Endometrial microvascular endothelial cells (primary cell): ENCODE results near the gene VWCE. TPM values are rescaled to one million over a fixed set of nuclear protein-coding genes. Genes with fewer than 3 reads are reported as not detected.

Experiments used
- in situ Hi-C: cut with HindIII; loops from 2 replicates; pipeline ENCODE4 v1.10.0; 2017; ENCODE audit warnings: low sequenced_read_pairs, low pct_unique_long_range_greater_than_20kb; ENCODE audit errors: inconsistent ontology term
- total RNA-seq: library from RNA; depleted of rRNA; stranded (reverse); fragments of >200 nt; gene quantifications from one replicate; pipeline ENCODE4 v1.2.3, GENCODE V29; 2015; ENCODE audit errors: inconsistent ontology term

Gene VWCE
- total RNA-seq, 1 donor from 2014 or later: 6.6 TPM

GRCh38 chr11:61331651-61332050 is 36.5 kb upstream of the VWCE start:
- in situ Hi-C loops: no loop called here

GRCh38 chr11:61329871-61330270 is 34.8 kb upstream of the VWCE start:
- in situ Hi-C loops: no loop called here

GRCh38 chr11:61328351-61328750 is 33.2 kb upstream of the VWCE start:
- in situ Hi-C loops: no loop called here

- in situ Hi-C loops: no loop called here
Measured at GRCh38 chr11:61327669-61328071, 32.6 kb upstream of the VWCE start.

- in situ Hi-C loops: no loop called here
Measured at GRCh38 chr11:61325649-61326414, 30.7 kb upstream of the VWCE start.

GRCh38 chr11:61315260-61315659 is 20.1 kb upstream of the VWCE start:
- in situ Hi-C loops: no loop called here

GRCh38 chr11:61310749-61311148 is 15.6 kb upstream of the VWCE start:
- in situ Hi-C loops: no loop called here

- in situ Hi-C loops: no loop called here
Measured at GRCh38 chr11:61309739-61310138, 14.6 kb upstream of the VWCE start.

- in situ Hi-C loops: no loop called here
Measured at GRCh38 chr11:61309141-61309540, 14.0 kb upstream of the VWCE start.

- in situ Hi-C loops: no loop called here
Measured at GRCh38 chr11:61307354-61307753, 12.2 kb upstream of the VWCE start.

- in situ Hi-C loops: no loop called here
Measured at GRCh38 chr11:61306221-61306620, 11.1 kb upstream of the VWCE start.

- in situ Hi-C loops: no loop called here
Measured at GRCh38 chr11:61305417-61305816, 10.3 kb upstream of the VWCE start.

GRCh38 chr11:61303725-61304124 is 8.6 kb upstream of the VWCE start:
- in situ Hi-C loops: no loop called here

- in situ Hi-C loops: no loop called here
Measured at GRCh38 chr11:61302550-61302949, 7.4 kb upstream of the VWCE start.

GRCh38 chr11:61298663-61299244 is 3.6 kb upstream of the VWCE start:
- in situ Hi-C loops: no loop called here

GRCh38 chr11:61297746-61298145 is 2.6 kb upstream of the VWCE start:
- in situ Hi-C loops: no loop called here

- in situ Hi-C loops: no loop called here
Measured at GRCh38 chr11:61297341-61297740, 2.2 kb upstream of the VWCE start.

GRCh38 chr11:61295596-61295926 is 445 bp upstream of the VWCE start:
- in situ Hi-C loops: no loop called here

- in situ Hi-C loops: no loop called here
Measured at GRCh38 chr11:61293867-61294716, 1.0 kb downstream of the VWCE start.

- in situ Hi-C loops: no loop called here
Measured at GRCh38 chr11:61292356-61292755, 2.8 kb downstream of the VWCE start.
